ENCODE data around the gene COIL.

Gene COIL

DNA sequence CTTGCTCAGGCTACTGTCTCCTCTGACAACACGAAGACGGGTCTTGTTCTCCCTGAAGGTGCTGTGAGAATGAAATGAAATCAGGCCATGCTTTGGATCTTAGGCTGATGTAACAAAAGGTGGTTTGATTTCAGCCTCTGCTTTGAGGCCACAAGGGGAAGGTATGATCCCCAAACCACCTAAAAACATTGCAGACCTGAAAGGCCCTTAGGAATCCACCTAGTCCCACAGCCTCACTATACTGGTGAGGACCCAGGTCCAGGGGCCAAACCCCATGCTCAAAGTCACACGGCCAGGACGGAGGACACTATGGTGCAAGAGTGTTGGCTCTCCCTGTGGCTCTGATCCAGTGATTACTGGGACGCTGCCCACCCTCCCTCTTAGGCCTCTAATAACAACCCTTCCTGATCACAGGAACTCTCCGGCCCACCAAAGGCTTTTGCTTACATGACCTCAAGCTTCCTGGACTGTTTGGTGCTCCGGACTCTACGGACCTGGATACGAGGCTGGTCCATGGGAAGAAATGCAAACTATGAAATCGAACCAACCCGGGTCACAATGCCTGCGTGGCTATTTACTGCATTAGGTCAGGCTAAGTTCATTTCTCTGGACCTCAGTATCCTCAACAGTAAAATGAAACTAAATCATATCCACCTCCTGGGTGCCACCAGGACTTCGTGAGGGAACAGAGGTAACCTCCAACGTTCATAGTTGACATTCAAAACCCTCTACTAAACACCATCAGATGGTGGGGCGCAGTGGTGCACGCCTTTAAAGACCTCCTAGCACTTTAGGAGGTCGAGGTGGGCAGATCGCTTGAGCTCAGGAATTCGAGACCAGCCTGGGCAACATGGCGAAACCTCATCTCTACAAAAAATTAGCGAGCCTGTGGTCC lies 48.5 kb downstream of the COIL start:
- TF ChIP-seq, protein P1, sequence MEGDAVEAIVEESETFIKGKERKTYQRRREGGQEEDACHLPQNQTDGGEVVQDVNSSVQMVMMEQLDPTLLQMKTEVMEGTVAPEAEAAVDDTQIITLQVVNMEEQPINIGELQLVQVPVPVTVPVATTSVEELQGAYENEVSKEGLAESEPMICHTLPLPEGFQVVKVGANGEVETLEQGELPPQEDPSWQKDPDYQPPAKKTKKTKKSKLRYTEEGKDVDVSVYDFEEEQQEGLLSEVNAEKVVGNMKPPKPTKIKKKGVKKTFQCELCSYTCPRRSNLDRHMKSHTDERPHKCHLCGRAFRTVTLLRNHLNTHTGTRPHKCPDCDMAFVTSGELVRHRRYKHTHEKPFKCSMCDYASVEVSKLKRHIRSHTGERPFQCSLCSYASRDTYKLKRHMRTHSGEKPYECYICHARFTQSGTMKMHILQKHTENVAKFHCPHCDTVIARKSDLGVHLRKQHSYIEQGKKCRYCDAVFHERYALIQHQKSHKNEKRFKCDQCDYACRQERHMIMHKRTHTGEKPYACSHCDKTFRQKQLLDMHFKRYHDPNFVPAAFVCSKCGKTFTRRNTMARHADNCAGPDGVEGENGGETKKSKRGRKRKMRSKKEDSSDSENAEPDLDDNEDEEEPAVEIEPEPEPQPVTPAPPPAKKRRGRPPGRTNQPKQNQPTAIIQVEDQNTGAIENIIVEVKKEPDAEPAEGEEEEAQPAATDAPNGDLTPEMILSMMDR (IDR thresholded peaks at IDR 0.05; ENCODE audit: borderline replicate concordance, extremely low read depth, low read length, poor library complexity, severe bottlenecking): no peak
- no peak for TF ChIP-seq EZH2 (IDR thresholded peaks at IDR 0.05; ENCODE audit: borderline replicate concordance, low read depth, low read length, severe bottlenecking)
- Histone ChIP-seq H3K4me1 (ENCODE audit: insufficient read depth, low read length) (peaks cover 54% of the 10 kb centered on the region), H3K9ac (ENCODE audit: low read depth, low read length) (peak overlapping the region; percentile 96), H2AFZ (ENCODE audit: low read depth, low read length) (peak overlapping the region; percentile 99), H3K4me2 (ENCODE audit: insufficient read depth, low read length) (peak overlapping the region; percentile 97), H3K79me2 (ENCODE audit: insufficient read depth, low read length) (peaks cover 60% of the 10 kb centered on the region), H3K27ac (ENCODE audit: low read length) (peak overlapping the region; percentile 97), H4K20me1 (ENCODE audit: insufficient read depth, low read length) (peaks cover 17% of the 10 kb centered on the region; the same call in 1 of the 2 replicates), H3K36me3 (ENCODE audit: insufficient read depth, low read length) (peaks cover 32% of the 10 kb centered on the region), H3K27me3 (ENCODE audit: insufficient read depth, low read length, poor library complexity) (no peaks in the 10 kb centered on the region), H3K9me3 (ENCODE audit: insufficient read depth, low read length, severe bottlenecking) (no peaks in the 10 kb centered on the region), H3K4me3 (ENCODE audit: low read depth in 1 of 2, low read length in 2 of 2) (peak overlapping the region; percentile 58 to 99; a peak in 3 of 4 replicates)
- DNase-seq (no peak), ATAC-seq (ENCODE audit: insufficient read depth, low read depth) (no peak)

DNA sequence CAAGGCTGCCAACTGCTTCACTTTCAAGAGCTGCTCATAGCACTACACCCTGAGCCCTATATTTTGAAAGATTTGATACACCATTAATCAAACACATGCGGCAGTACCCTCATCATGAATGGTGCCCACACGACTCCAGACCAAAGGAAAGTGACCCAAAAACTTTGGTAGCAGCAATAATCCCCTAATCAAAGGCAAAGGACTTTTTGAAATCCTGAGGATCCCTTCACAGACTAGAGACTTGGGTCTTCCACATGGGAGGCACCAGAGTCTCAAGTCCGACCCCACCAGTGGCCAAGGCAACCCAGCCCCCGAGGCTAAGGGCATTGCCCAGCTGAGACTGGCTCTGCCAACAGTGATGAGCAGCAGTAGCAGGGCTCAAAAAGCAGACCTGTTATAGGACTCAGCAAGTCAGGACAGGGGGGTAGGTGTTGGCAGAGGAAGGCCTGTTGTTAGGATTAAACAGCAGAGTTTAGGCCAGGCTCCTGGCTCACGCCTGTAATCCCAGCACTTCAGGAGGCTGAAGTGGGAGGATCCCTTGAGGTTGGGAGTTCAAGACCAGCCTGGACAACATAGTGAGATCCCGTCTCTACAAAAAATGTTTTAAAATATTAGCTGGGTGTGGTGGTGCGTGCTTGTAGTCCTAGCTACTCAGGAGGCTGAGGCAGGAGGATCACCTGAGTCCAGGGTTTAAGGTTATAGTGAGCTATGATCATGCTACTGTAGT lies 50.2 kb downstream of the COIL start:
- DNase-seq (no peak), ATAC-seq (ENCODE audit: insufficient read depth, low read depth) (no peak)
- H3K36me3 ChIP-seq (ENCODE audit: insufficient read depth, low read length): peaks cover 48% of the 10 kb centered on the region
- no peak overlapping the region for H2AFZ ChIP-seq (ENCODE audit: low read depth, low read length)
- peak overlapping the region; percentile 97 for H3K4me2 ChIP-seq (ENCODE audit: insufficient read depth, low read length)
- peak overlapping the region in 1 of 2 experiments; percentile 28; a peak in 2 of 4 replicates for H3K4me3 ChIP-seq (ENCODE audit: low read depth in 1 of 2, low read length in 2 of 2)
- no peak overlapping the region; the same call in 1 of the 2 replicates for H3K27ac ChIP-seq (ENCODE audit: low read length)
- peaks cover 54% of the 10 kb centered on the region for H3K4me1 ChIP-seq (ENCODE audit: insufficient read depth, low read length)
- TF ChIP-seq, protein P1 (IDR thresholded peaks at IDR 0.05; ENCODE audit: borderline replicate concordance, extremely low read depth, low read length, poor library complexity, severe bottlenecking): no peak
- no peak for TF ChIP-seq EZH2 (IDR thresholded peaks at IDR 0.05; ENCODE audit: borderline replicate concordance, low read depth, low read length, severe bottlenecking)
- H3K27me3 ChIP-seq (ENCODE audit: insufficient read depth, low read length, poor library complexity): no peaks in the 10 kb centered on the region
- H4K20me1 ChIP-seq (ENCODE audit: insufficient read depth, low read length): peaks cover 17% of the 10 kb centered on the region; the same call in 1 of the 2 replicates
- no peaks in the 10 kb centered on the region for H3K9me3 ChIP-seq (ENCODE audit: insufficient read depth, low read length, severe bottlenecking)
- H3K79me2 ChIP-seq (ENCODE audit: insufficient read depth, low read length): peaks cover 64% of the 10 kb centered on the region
- H3K9ac ChIP-seq (ENCODE audit: low read depth, low read length): peak overlapping the region; percentile 29

DNA sequence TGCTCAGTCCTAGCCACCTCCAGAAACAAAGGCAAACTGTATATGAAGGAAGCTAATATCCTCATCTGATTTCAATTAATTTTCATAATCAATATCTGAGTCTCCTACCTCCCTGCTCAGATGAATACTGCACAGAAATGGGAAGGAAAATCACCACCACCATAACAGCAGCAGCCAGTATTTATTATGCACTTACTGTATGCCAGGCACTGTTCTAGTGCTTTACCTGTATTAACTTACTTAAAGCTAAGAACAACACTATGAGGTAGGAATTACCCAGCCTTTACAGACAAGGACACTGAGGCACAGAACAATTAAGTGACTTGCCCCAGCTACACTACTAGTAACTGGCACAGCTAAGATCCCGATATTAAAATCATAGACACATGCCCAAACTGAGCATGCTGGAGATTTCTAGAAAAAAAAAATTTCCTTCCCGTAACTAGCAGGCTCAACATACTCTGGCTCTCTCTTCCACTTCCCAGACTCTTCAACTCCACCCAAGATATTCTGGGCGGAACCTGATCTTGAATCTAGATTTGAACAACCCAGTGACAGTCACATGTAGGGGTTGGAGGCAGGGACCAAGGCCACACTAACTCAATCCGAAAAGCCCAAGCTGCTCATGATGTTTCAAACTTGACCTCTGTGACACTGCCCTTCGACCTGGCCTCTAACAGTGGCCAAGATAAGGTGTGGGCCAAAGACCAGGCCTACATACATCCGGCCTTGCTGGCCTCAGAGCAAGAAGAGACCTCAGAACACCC lies 50.9 kb downstream of the COIL start:
- Histone ChIP-seq H4K20me1 (ENCODE audit: insufficient read depth, low read length) (peaks cover 17% of the 10 kb centered on the region; the same call in 1 of the 2 replicates), H3K9me3 (ENCODE audit: insufficient read depth, low read length, severe bottlenecking) (no peaks in the 10 kb centered on the region), H3K4me1 (ENCODE audit: insufficient read depth, low read length) (peaks cover 48% of the 10 kb centered on the region), H2AFZ (ENCODE audit: low read depth, low read length) (no peak overlapping the region), H3K4me2 (ENCODE audit: insufficient read depth, low read length) (peak overlapping the region; percentile 97), H3K9ac (ENCODE audit: low read depth, low read length) (peak overlapping the region; percentile 29; the same call in 1 of the 2 replicates), H3K36me3 (ENCODE audit: insufficient read depth, low read length) (peaks cover 50% of the 10 kb centered on the region), H3K79me2 (ENCODE audit: insufficient read depth, low read length) (peaks cover 63% of the 10 kb centered on the region), H3K4me3 (ENCODE audit: low read depth in 1 of 2, low read length in 2 of 2) (peak overlapping the region in 1 of 2 experiments; percentile 28; a peak in 2 of 4 replicates), H3K27me3 (ENCODE audit: insufficient read depth, low read length, poor library complexity) (no peaks in the 10 kb centered on the region), H3K27ac (ENCODE audit: low read length) (no peak overlapping the region; the same call in 1 of the 2 replicates)
- DNase-seq (no peak), ATAC-seq (ENCODE audit: insufficient read depth, low read depth) (no peak)
- no peak for TF ChIP-seq EZH2 (IDR thresholded peaks at IDR 0.05; ENCODE audit: borderline replicate concordance, low read depth, low read length, severe bottlenecking)
- TF ChIP-seq, protein P1 (IDR thresholded peaks at IDR 0.05; ENCODE audit: borderline replicate concordance, extremely low read depth, low read length, poor library complexity, severe bottlenecking): no peak

Measured in DND-41 (cell line).